Measurements from ENCODE around the gene STX3.

The STX3 gene

GRCh38 chr11:59730896-59731565 is 24.1 kb upstream of the STX3 start:
- no peak for TF ChIP-seq CTCF (IDR thresholded peaks at IDR 0.05; ENCODE audit: low read depth, low read length, missing control alignments)
- DNase-seq (ENCODE audit: extremely low read depth, low read depth), result no peak

DNA sequence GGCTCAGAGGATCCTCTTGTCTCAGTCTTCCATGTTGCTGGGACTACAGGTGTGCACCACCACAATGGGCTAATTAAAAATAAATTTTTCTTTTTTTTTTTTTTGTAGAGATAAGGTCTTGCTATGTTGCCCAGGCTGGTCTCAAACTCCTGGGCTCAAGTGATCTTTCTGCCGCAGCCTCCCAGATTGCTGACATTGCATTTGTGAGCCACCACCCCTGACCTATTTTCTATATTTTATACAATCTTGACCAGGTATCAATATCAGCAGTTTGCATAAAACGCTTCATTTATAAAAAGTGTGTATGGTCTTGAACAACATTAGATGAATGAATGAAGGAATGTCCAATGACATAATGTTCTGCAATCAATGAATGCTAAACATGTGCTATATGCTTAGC is 9.1 kb upstream of the STX3 start:
- no peak overlapping the region for H3K4me3 ChIP-seq (replicated peaks; ENCODE audit: low read depth, low read length)
- DNase-seq (ENCODE audit: extremely low read depth, low read depth), result no peak
- TF ChIP-seq CTCF (IDR thresholded peaks at IDR 0.05; ENCODE audit: low read depth, low read length, missing control alignments), result no peak

More at GRCh38 chr11:59730896-59731565, 24.1 kb upstream of the STX3 start:
- H3K4me3 ChIP-seq (replicated peaks; ENCODE audit: low read depth, low read length), result no peak overlapping the region

- DNase-seq (ENCODE audit: extremely low read depth, low read depth), result peak; percentile 33
- H3K4me3 ChIP-seq (replicated peaks; ENCODE audit: low read depth, low read length), result peak overlapping the region; percentile 72
Observed at GRCh38 chr11:59753650-59754493, 1.3 kb upstream of the STX3 start.

DNA sequence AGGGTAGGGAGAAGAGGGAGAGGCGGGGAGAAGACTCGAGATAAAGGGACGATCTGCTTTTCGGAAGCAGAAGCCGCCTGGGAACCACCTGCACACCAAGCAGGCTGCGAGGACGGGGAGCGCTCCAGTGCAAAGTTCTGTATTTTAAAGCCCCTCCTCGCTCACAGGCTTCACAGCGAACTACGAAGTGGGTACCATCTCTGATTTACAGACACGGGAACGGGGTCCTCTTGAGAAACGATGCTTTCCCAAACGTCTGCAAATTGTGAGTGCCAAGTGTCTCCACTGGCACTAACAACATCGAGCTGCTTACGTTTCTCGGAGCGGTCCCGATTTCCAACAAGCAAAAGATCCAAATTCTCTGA is 700 bp upstream of the STX3 start:
- peak overlapping the region; percentile 72 for H3K4me3 ChIP-seq (replicated peaks; ENCODE audit: low read depth, low read length)
- no peak for DNase-seq (ENCODE audit: extremely low read depth, low read depth)
- TF ChIP-seq CTCF (IDR thresholded peaks at IDR 0.05; ENCODE audit: low read depth, low read length, missing control alignments), result no peak

More at GRCh38 chr11:59753650-59754493, 1.3 kb upstream of the STX3 start:
- peak; percentile 78 for TF ChIP-seq CTCF (IDR thresholded peaks at IDR 0.05; ENCODE audit: low read depth, low read length, missing control alignments)

GRCh38 chr11:59755701-59756557 is 753 bp downstream of the STX3 start:
- no peak for DNase-seq (ENCODE audit: extremely low read depth, low read depth)
- H3K4me3 ChIP-seq (replicated peaks; ENCODE audit: low read depth, low read length), result peak overlapping the region; percentile 72

More at GRCh38 chr11:59755701-59756557, 753 bp downstream of the STX3 start:
- TF ChIP-seq CTCF (IDR thresholded peaks at IDR 0.05; ENCODE audit: low read depth, low read length, missing control alignments), result no peak

Data from HFF-Myc (cell line).